ENCODE data around the gene PAX2. TPM values are rescaled to one million over a fixed set of nuclear protein-coding genes. Genes with fewer than 3 reads are reported as not detected.
"Not testable (repeated sequence)": the region's sequence is repeated elsewhere in the genome, so short reads cannot be mapped to it uniquely, and the experiment has no call there.

Gene PAX2
- not detected for total RNA-seq

GRCh38 chr10:100744987-100745881 lies at the start of gene PAX2:
TSS of gene PAX2 (plus strand) at chr10:100745582. CDS start at chr10:100746261, 679 bp downstream.
- H3K36me3 Mint-ChIP-seq: no peaks in the 10 kb centered on the region
- H3K4me1 Mint-ChIP-seq: peaks cover 18% of the 10 kb centered on the region
- POLR2A ChIA-PET: no interaction called here
- H3K27me3 Mint-ChIP-seq: peaks cover 92% of the 10 kb centered on the region
- no peak within 1 kb of the TSS for H3K27ac Mint-ChIP-seq
- peak within 1 kb of the TSS; percentile 31 for H3K4me3 Mint-ChIP-seq
- no peaks in the 10 kb centered on the region for H3K9me3 Mint-ChIP-seq
- DNase-seq (peak; percentile 46), ATAC-seq (ENCODE audit: low read depth) (no peak)

GRCh38 chr10:100696477-100696901 lies 48.9 kb upstream of the PAX2 start:
- Mint-ChIP-seq H3K36me3 (no peaks in the 10 kb centered on the region), H3K27me3 (peaks cover 12% of the 10 kb centered on the region), H3K4me1 (peaks cover 4% of the 10 kb centered on the region), H3K27ac (no peak overlapping the region), H3K9me3 (no peaks in the 10 kb centered on the region), H3K4me3 (no peak overlapping the region)
- POLR2A ChIA-PET: no interaction called here
- DNase-seq: no peak
- no peak for ATAC-seq (ENCODE audit: low read depth)

- POLR2A ChIA-PET: no interaction called here
- Mint-ChIP-seq H3K9me3 (no peaks in the 10 kb centered on the region), H3K4me3 (no peak overlapping the region), H3K27ac (no peak overlapping the region), H3K36me3 (no peaks in the 10 kb centered on the region), H3K4me1 (peaks cover 4% of the 10 kb centered on the region), H3K27me3 (peaks cover 12% of the 10 kb centered on the region)
- DNase-seq (no peak), ATAC-seq (ENCODE audit: low read depth) (no peak)
Measured at GRCh38 chr10:100697070-100697469, 48.3 kb upstream of the PAX2 start.

DNA sequence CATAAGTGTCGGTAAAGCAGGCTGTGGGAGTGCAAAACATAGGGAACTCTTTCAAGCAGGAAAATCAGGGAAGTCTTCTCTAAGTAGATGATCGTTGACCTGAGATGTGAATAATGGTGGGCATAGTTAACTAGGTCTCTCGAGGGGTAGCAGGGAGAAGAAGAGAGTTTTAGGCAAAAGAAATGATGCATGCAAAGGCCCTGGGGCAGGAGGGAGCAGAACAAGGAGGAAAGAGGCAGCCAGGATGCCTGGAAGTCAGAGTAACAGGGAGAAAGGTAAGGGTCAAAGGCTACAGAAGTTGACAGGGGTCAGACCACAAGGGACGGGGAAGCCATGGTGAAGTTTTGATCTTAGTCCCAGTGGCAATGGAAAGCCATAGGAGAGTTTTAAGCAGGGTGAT lies 47.8 kb upstream of the PAX2 start:
- no peaks in the 10 kb centered on the region for H3K36me3 Mint-ChIP-seq
- no peak for ATAC-seq (ENCODE audit: low read depth)
- POLR2A ChIA-PET: no interaction called here
- peaks cover 4% of the 10 kb centered on the region for H3K4me1 Mint-ChIP-seq
- H3K27ac Mint-ChIP-seq: no peak overlapping the region
- H3K27me3 Mint-ChIP-seq: peaks cover 13% of the 10 kb centered on the region
- H3K9me3 Mint-ChIP-seq: no peaks in the 10 kb centered on the region
- no peak overlapping the region for H3K4me3 Mint-ChIP-seq
- no peak for DNase-seq

DNA sequence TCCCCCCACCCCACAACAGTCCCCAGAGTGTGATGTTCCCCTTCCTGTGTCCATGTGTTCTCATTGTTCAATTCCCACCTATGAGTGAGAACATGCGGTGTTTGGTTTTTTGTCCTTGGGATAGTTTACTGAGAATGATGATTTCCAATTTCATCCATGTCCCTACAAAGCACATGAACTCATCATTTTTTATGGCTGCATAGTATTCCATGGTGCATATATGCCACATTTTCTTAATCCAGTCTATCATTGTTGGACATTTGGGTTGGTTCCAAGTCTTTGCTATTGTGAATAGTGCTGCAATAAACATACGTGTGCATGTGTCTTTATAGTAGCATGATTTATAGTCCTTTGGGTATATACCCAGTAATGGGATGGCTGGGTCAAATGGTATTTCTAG lies 43.7 kb upstream of the PAX2 start:
- DNase-seq; POLR2A ChIA-PET; H3K4me3 Mint-ChIP-seq; H3K4me1 Mint-ChIP-seq; H3K27ac Mint-ChIP-seq; H3K36me3 Mint-ChIP-seq; ATAC-seq (ENCODE audit: low read depth); H3K9me3 Mint-ChIP-seq: not testable (repeated sequence)
- peaks cover 20% of the 10 kb centered on the region for H3K27me3 Mint-ChIP-seq

GRCh38 chr10:100705139-100705538 lies 40.2 kb upstream of the PAX2 start:
- no peaks in the 10 kb centered on the region for H3K36me3 Mint-ChIP-seq
- no peaks in the 10 kb centered on the region for H3K9me3 Mint-ChIP-seq
- H3K4me1 Mint-ChIP-seq: no peaks in the 10 kb centered on the region
- DNase-seq: no peak
- no peak overlapping the region for H3K27ac Mint-ChIP-seq
- H3K4me3 Mint-ChIP-seq: no peak overlapping the region
- ATAC-seq (ENCODE audit: low read depth): no peak
- peaks cover 36% of the 10 kb centered on the region for H3K27me3 Mint-ChIP-seq
- POLR2A ChIA-PET: no interaction called here

DNA sequence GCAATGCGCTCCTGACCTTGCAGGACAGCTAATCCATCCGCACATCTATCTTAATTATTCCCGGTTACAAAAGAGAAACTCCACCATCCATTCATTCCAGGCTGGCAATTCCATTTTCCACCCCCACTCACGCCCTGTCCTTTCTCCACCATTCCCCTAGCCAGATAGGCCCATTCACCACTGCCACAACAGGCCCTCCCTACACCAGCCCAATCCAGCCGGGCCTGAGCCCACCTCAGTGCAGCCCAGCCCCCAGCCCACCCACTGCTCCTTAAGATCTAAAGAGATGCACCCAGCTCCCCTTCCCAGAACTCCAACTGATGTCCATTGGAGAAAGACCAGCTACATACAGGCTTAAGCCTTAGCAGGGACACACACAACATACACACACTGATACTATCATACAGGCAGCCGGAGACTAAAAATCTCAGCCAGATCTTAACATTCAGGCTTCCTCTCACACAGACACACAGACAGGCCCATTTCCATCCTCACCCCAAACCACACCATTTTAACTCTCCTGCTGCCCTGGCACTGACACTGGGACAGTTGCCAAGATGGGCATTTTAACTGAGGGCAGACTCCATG lies 38.0 kb upstream of the PAX2 start:
- POLR2A ChIA-PET: no interaction called here
- ATAC-seq (ENCODE audit: low read depth) (no peak), DNase-seq (no peak)
- Mint-ChIP-seq H3K27me3 (peaks cover 56% of the 10 kb centered on the region), H3K27ac (no peak overlapping the region), H3K4me1 (no peaks in the 10 kb centered on the region), H3K9me3 (no peaks in the 10 kb centered on the region), H3K36me3 (no peaks in the 10 kb centered on the region), H3K4me3 (no peak overlapping the region)

DNA sequence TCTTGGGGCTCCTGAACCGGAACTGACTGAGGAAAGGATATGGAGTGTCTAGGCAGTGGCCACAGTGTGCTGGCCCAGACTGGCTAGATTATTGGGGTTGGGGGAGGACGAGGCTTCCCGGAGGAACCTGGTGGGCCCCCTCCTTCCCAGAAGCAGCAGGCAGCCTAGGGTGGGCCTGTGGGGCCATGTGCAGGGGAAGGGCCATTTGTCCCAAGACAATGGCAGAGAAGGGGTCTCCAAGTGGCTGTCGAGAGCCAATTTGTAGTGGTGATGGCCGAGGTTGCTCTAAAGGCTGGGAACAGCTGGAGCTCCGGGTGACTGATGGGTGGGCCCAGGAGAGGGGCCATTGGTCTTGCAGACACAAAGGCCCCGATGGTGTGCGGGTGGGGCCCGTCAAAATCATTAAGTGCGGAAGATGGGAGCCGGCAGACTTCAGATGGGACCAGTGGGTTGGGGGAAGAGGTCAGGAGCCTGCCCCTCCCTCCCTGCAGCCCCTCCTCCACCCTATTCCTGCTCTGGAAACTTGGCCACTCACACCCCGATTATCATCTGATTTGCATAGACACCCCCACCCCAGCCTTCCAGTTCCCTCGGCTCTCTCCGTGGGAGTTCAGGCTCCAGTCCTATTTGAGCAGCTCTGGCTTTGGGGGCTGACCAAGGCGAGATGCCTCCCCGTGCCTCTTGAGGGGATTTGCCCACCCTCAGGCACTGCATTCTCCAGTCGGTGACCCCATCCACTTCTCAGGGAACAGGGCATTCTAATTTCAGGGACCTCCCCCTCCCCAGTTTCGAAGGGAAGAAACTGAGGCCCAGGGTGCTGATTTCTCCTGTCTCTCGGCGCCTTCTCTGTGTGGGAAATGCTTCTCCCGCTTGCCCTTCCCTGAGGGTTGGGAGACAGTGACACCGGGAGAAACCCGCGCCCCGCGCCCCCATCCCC lies 36.0 kb upstream of the PAX2 start:
- Mint-ChIP-seq H3K36me3 (no peaks in the 10 kb centered on the region), H3K4me1 (no peaks in the 10 kb centered on the region), H3K27ac (no peak overlapping the region), H3K27me3 (peaks cover 68% of the 10 kb centered on the region), H3K9me3 (no peaks in the 10 kb centered on the region), H3K4me3 (no peak overlapping the region)
- POLR2A ChIA-PET: no interaction called here
- DNase-seq (no peak), ATAC-seq (ENCODE audit: low read depth) (no peak)

GRCh38 chr10:100710151-100710871 lies 35.1 kb upstream of the PAX2 start:
- POLR2A ChIA-PET: no interaction called here

GRCh38 chr10:100713049-100713858 lies 32.1 kb upstream of the PAX2 start:
- ATAC-seq (ENCODE audit: low read depth): no peak
- Mint-ChIP-seq H3K4me3 (no peak overlapping the region), H3K27ac (no peak overlapping the region), H3K4me1 (peaks cover 5% of the 10 kb centered on the region), H3K27me3 (peaks cover 88% of the 10 kb centered on the region), H3K36me3 (peaks cover 2% of the 10 kb centered on the region), H3K9me3 (no peaks in the 10 kb centered on the region)
- POLR2A ChIA-PET: no interaction called here
- no peak for DNase-seq

More at GRCh38 chr10:100710151-100710871, 35.1 kb upstream of the PAX2 start:
- H3K27me3 Mint-ChIP-seq: peaks cover 76% of the 10 kb centered on the region
- H3K36me3 Mint-ChIP-seq: peaks cover 1% of the 10 kb centered on the region
- H3K27ac Mint-ChIP-seq: no peak overlapping the region
- no peaks in the 10 kb centered on the region for H3K9me3 Mint-ChIP-seq
- no peak for DNase-seq
- H3K4me1 Mint-ChIP-seq: peaks cover 4% of the 10 kb centered on the region
- no peak overlapping the region for H3K4me3 Mint-ChIP-seq
- ATAC-seq (ENCODE audit: low read depth): no peak

- H3K4me1 Mint-ChIP-seq: peaks cover 5% of the 10 kb centered on the region
- peaks cover 2% of the 10 kb centered on the region for H3K36me3 Mint-ChIP-seq
- POLR2A ChIA-PET: interaction anchor here (0.7 kb wide), 1 partner anchor 30 kb away, joined by 3 read pairs; no protein-coding TSS in a partner anchor
- H3K4me3 Mint-ChIP-seq: no peak overlapping the region
- H3K9me3 Mint-ChIP-seq: no peaks in the 10 kb centered on the region
- H3K27ac Mint-ChIP-seq: no peak overlapping the region
- DNase-seq: no peak
- no peak for ATAC-seq (ENCODE audit: low read depth)
- H3K27me3 Mint-ChIP-seq: peaks cover 85% of the 10 kb centered on the region
Measured at GRCh38 chr10:100713859-100714565, 31.4 kb upstream of the PAX2 start.

DNA sequence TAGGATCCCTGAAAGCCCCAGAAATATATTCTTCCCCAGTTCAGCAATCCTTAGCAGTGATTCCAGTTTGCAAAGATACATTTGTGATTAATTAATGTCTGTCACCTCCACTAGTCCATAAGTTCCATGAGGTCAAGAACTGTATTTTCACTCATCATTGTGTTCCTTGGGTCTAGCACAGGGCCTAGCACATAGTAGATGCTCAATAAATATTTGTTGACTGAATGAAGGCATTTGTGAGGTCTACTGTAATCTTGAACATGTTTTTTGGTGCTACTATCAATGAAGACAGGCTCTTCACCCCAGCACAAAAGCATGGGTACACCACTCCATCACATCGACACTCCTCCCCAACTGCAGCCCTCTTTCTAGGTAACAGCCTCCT lies 30.8 kb upstream of the PAX2 start:
- H3K27me3 Mint-ChIP-seq: peaks cover 84% of the 10 kb centered on the region
- peaks cover 5% of the 10 kb centered on the region for H3K4me1 Mint-ChIP-seq
- H3K4me3 Mint-ChIP-seq: no peak overlapping the region
- peaks cover 2% of the 10 kb centered on the region for H3K36me3 Mint-ChIP-seq
- POLR2A ChIA-PET: interaction anchor here (0.7 kb wide), 1 partner anchor 30 kb away, joined by 3 read pairs; no protein-coding TSS in a partner anchor
- DNase-seq: no peak
- no peak overlapping the region for H3K27ac Mint-ChIP-seq
- no peak for ATAC-seq (ENCODE audit: low read depth)
- H3K9me3 Mint-ChIP-seq: no peaks in the 10 kb centered on the region

Measured in activated naive CD8-positive, alpha-beta T cell treated with anti-CD3 and anti-CD28 coated beads, Interleukin-2, amount 10 ng/mL, durations not matched to agents 7 days and 5 days (primary cell).